H9 (cell line): ENCODE measurements around the gene MRPL2. TPM values are rescaled to one million over a fixed set of nuclear protein-coding genes. Genes with fewer than 3 reads are reported as not detected.

Experiments used
- DNase-seq: peaks from one replicate; pipeline ENCODE4 v3.0.0-alpha.2; 2017
- H2AFZ ChIP-seq: one replicate; pipeline ENCODE4 v1.6.1; 2013; ENCODE audit warnings: mild to moderate bottlenecking, low read length, control low read depth, moderate library complexity
- H2AK5ac ChIP-seq: 2 replicates; pipeline ENCODE4 v1.6.1; 2013; ENCODE audit warnings: low read length, control low read depth, mixed read lengths; ENCODE audit not compliant: insufficient read length
- H2BK120ac ChIP-seq: one replicate; pipeline ENCODE4 v1.6.1; 2013; ENCODE audit warnings: low read depth, mild to moderate bottlenecking, low read length, control low read depth, inconsistent platforms; ENCODE audit not compliant: poor library complexity, severe bottlenecking
- H2BK12ac ChIP-seq: 2 replicates; pipeline ENCODE4 v1.6.1; 2013; ENCODE audit warnings: low read length, control low read depth, mixed read lengths, low read depth; ENCODE audit not compliant: insufficient read length
- H2BK15ac ChIP-seq: 2 replicates; pipeline ENCODE4 v1.6.1; 2013; ENCODE audit warnings: low read depth, low read length, control low read depth
- H2BK20ac ChIP-seq: one replicate; pipeline ENCODE4 v1.6.1; 2013; ENCODE audit warnings: low read depth, mild to moderate bottlenecking, low read length, control low read depth, inconsistent platforms; ENCODE audit not compliant: poor library complexity, severe bottlenecking
- H2BK5ac ChIP-seq: 2 replicates; pipeline ENCODE4 v1.6.1; 2013; ENCODE audit warnings: low read length, control low read depth, mixed read lengths; ENCODE audit not compliant: insufficient read length
- H3K14ac ChIP-seq: 2 replicates; pipeline ENCODE4 v1.6.1; 2013; ENCODE audit warnings: low read length, control low read depth; ENCODE audit not compliant: insufficient read depth
- H3K18ac ChIP-seq: 2 replicates; pipeline ENCODE4 v1.6.1; 2013; ENCODE audit warnings: low read depth, mild to moderate bottlenecking, mixed read lengths, low read length, control low read depth; ENCODE audit not compliant: insufficient read length
- H3K23ac ChIP-seq: 2 replicates; pipeline ENCODE4 v1.6.1; 2013; ENCODE audit warnings: low read length, control low read depth, mixed read lengths, low read depth; ENCODE audit not compliant: insufficient read length
- H3K23me2 ChIP-seq: 2 replicates; pipeline ENCODE4 v1.6.1; 2013; ENCODE audit warnings: low read depth, mild to moderate bottlenecking, mixed read lengths, low read length, control low read depth; ENCODE audit not compliant: insufficient read length, poor library complexity, severe bottlenecking
- H3K27ac ChIP-seq: 2 replicates; pipeline ENCODE4 v1.5.1; 2013; ENCODE audit warnings: low read length, control low read depth, mixed read lengths, low read depth; ENCODE audit not compliant: insufficient read length
- H3K27me3 ChIP-seq: 2 replicates; pipeline ENCODE4 v1.6.1; 2013; ENCODE audit warnings: low read length, control low read depth, inconsistent platforms; ENCODE audit not compliant: insufficient read depth
- H3K4ac ChIP-seq: 2 replicates; pipeline ENCODE4 v1.6.1; 2013; ENCODE audit warnings: low read depth, mild to moderate bottlenecking, control low read depth, inconsistent platforms, low read length, moderate library complexity
- H3K4me1 ChIP-seq: 2 replicates; pipeline ENCODE4 v1.6.1; 2013; ENCODE audit warnings: low read length, control low read depth, inconsistent platforms; ENCODE audit not compliant: insufficient read depth
- H3K4me2 ChIP-seq: 2 replicates; pipeline ENCODE4 v1.6.1; 2013; ENCODE audit warnings: low read length, control low read depth, mixed read lengths; ENCODE audit not compliant: insufficient read length, insufficient read depth
- H3K56ac ChIP-seq: 2 replicates; pipeline ENCODE4 v1.6.1; 2013; ENCODE audit warnings: low read depth, mild to moderate bottlenecking, mixed read lengths, low read length, control low read depth; ENCODE audit not compliant: insufficient read length
- H3K79me1 ChIP-seq: 2 replicates; pipeline ENCODE4 v1.6.1; 2013; ENCODE audit warnings: low read depth, mild to moderate bottlenecking, moderate library complexity, low read length, control low read depth, inconsistent platforms; ENCODE audit not compliant: insufficient read depth, poor library complexity, severe bottlenecking
- H3K79me2 ChIP-seq: 2 replicates; pipeline ENCODE4 v1.6.1; 2013; ENCODE audit warnings: low read length, control low read depth, inconsistent platforms; ENCODE audit not compliant: insufficient read depth
- H3K9ac ChIP-seq: 2 replicates; pipeline ENCODE4 v1.6.1; 2013; ENCODE audit warnings: low read length, control low read depth, mixed read lengths; ENCODE audit not compliant: insufficient read length; ENCODE audit errors: extremely low read depth
- H3K9me3 ChIP-seq: one replicate; pipeline ENCODE4 v1.6.1; 2013; ENCODE audit warnings: low read depth, low read length, inconsistent platforms; ENCODE audit not compliant: control insufficient read depth
- H3T11ph ChIP-seq: one replicate; pipeline ENCODE4 v1.6.1; 2013; ENCODE audit warnings: mild to moderate bottlenecking, low read length, control low read depth, inconsistent platforms
- H4K20me1 ChIP-seq: one replicate; pipeline ENCODE4 v1.6.1; 2013; ENCODE audit not compliant: control insufficient read depth, insufficient read length, insufficient read depth
- H4K5ac ChIP-seq: 2 replicates; pipeline ENCODE4 v1.6.1; 2013; ENCODE audit warnings: low read depth, mild to moderate bottlenecking, mixed read lengths, low read length, control low read depth; ENCODE audit not compliant: insufficient read length
- H4K8ac ChIP-seq: replicated peaks from 2 replicates; pipeline ENCODE4 v1.6.1; 2013; ENCODE audit warnings: low read length, control low read depth, mixed read lengths, low read depth; ENCODE audit not compliant: insufficient read length
- H4K91ac ChIP-seq: 2 replicates; pipeline ENCODE4 v1.6.1; 2013; ENCODE audit warnings: low read depth, mild to moderate bottlenecking, moderate library complexity, mixed read lengths, low read length, control low read depth; ENCODE audit not compliant: insufficient read length
- H3K27ac Mint-ChIP-seq, 3 experiments: 2 replicates in 2 of 3; 3 replicates in 1 of 3; pipeline ENCODE4 v1.8.0; 2020 to 2021; ENCODE audit warnings: mixed read lengths in 3 of 3, mild to moderate bottlenecking in 1 of 3, moderate library complexity in 1 of 3
- H3K27me3 Mint-ChIP-seq: 2 replicates; pipeline ENCODE4 v1.8.0; 2021; ENCODE audit warnings: low read depth, mild to moderate bottlenecking, moderate library complexity, mixed read lengths
- H3K36me3 Mint-ChIP-seq, 3 experiments: 2 replicates in 2 of 3; 3 replicates in 1 of 3; pipeline ENCODE4 v1.8.0; 2020 to 2021; ENCODE audit warnings: low read depth in 3 of 3, mixed read lengths in 3 of 3; ENCODE audit not compliant: insufficient read depth in 1 of 3
- H3K4me1 Mint-ChIP-seq, 2 experiments: 2 replicates each; pipeline ENCODE4 v1.8.0; 2020; ENCODE audit warnings: mixed read lengths in 2 of 2
- H3K4me3 Mint-ChIP-seq, 2 experiments: 2 replicates in 1 of 2; 3 replicates in 1 of 2; pipeline ENCODE4 v1.8.0; 2020 to 2021; ENCODE audit warnings: mild to moderate bottlenecking in 2 of 2, mixed read lengths in 2 of 2, moderate library complexity in 1 of 2
- H3K9me3 Mint-ChIP-seq, 2 experiments: 2 replicates in 1 of 2; 3 replicates in 1 of 2; pipeline ENCODE4 v1.8.0; 2020; ENCODE audit warnings: mild to moderate bottlenecking in 2 of 2, mixed read lengths in 2 of 2, moderate library complexity in 1 of 2
- WGBS: extraction: QIAGEN DNeasy Blood & Tissue Kit; methylation state at CpG from one replicate; pipeline ENCODE4 v1.1.7; 2013; ENCODE audit warnings: missing lambda C conversion rate, low lambda C conversion rate, mixed read lengths; ENCODE audit not compliant: insufficient read length; ENCODE audit errors: extremely low coverage; 5-methylcytosine and 5-hydroxymethylcytosine counted together
- total RNA-seq: library from RNA; stranded (reverse); gene quantifications from 2 replicates; pipeline ENCODE4 v1.2.1, GENCODE V29; 2021
- TF ChIP-seq, protein P1 (sequence below): fragments of 200-600 bp; sonication (generic); conservative IDR thresholded peaks from 3 replicates; pipeline ENCODE4 v1.8.0; 2021; ENCODE audit warnings: antibody characterized with exemption, mild to moderate bottlenecking

Gene MRPL2
- total RNA-seq, 1 experiment from 2014 or later, result 74.4 TPM

DNA sequence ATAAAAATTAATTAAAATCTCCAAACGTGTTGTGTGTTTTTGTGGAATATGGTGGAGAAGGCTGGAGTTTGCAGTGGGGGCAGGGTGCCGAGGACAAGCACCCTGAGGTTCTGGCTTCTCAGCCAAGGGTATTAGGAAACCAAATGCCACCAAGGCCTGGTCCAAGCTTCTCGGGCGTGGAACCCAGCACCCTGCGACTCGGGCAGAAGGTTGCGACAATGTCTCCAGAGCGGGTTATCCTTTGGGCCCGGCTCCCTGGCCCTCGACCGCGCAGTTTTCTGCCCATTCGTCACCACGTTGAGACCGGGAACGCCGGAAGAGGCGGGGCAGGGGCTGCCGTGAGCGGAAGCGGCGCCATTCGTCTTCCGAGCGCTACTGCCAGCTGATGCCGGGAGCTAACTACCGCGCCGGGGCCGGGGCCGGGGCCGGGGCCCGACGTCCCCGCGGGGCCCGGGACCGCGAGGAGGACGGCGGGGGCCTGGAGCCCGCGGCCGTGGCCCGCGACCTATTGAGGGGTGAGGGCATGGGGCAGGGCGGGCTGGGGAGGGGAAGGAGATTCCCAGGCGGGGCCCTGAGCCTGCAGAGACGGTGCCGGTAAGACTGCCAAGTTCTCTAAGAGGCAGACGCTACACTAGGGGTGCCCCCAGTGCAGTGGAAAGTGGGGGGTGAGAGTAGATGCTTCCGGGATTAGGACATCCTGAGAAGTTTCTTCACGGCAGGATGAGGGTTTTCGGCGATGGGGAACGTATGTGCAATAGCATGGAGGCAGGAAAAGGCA lies 37.8 kb downstream of the MRPL2 start, which contains the start of gene RRP36:
RRP36 (plus strand) TSS at position 354 of the 778 bp plus-strand sequence; CDS start at position 386, 32 bp downstream.
- Histone ChIP-seq H3K23me2 (peaks cover 7% of the 10 kb centered on the region), H3K18ac (no peak within 1 kb of the TSS), H4K5ac (no peak within 1 kb of the TSS), H4K91ac (no peak within 1 kb of the TSS), H2BK15ac (no peak within 1 kb of the TSS), H3K14ac (peak within 1 kb of the TSS; percentile 85), H3K9ac (peak within 1 kb of the TSS; percentile 90), H2AFZ (no peak within 1 kb of the TSS), H4K20me1 (no peaks in the 10 kb centered on the region), H3K4ac (no peak within 1 kb of the TSS; the same call in 1 of the 2 replicates), H2BK120ac (no peak within 1 kb of the TSS), H3K56ac (no peak within 1 kb of the TSS), H3K27ac (peak within 1 kb of the TSS; percentile 8), H3K4me2 (peak within 1 kb of the TSS; percentile 77), H2BK12ac (no peak within 1 kb of the TSS), H4K8ac (no peak within 1 kb of the TSS), H2AK5ac (no peak within 1 kb of the TSS), H3K4me1 (no peaks in the 10 kb centered on the region), H2BK20ac (no peak within 1 kb of the TSS), H3K27me3 (no peaks in the 10 kb centered on the region), H3K23ac (no peak within 1 kb of the TSS), H3K79me1 (peaks cover 7% of the 10 kb centered on the region), H3T11ph (no peak within 1 kb of the TSS), H3K9me3 (no peaks in the 10 kb centered on the region), H3K79me2 (0 out of 2 replicates have a peak, but pooled peaks cover 2% of the 10 kb centered on the region), H2BK5ac (peak within 1 kb of the TSS; percentile 24)
- Mint-ChIP-seq H3K36me3 (peaks cover 33 to 62% (median 59%) of the 10 kb centered on the region in 3 experiments), H3K4me1 (peaks cover 4 to 14% of the 10 kb centered on the region in 2 experiments; a peak in 3 of 4 replicates), H3K9me3 (no peaks in the 10 kb centered on the region), H3K27ac (peak within 1 kb of the TSS; percentile 95 to 99 (median 98)), H3K4me3 (peak within 1 kb of the TSS; percentile 98 to 99), H3K27me3 (no peaks in the 10 kb centered on the region)
- TF ChIP-seq, protein P1, sequence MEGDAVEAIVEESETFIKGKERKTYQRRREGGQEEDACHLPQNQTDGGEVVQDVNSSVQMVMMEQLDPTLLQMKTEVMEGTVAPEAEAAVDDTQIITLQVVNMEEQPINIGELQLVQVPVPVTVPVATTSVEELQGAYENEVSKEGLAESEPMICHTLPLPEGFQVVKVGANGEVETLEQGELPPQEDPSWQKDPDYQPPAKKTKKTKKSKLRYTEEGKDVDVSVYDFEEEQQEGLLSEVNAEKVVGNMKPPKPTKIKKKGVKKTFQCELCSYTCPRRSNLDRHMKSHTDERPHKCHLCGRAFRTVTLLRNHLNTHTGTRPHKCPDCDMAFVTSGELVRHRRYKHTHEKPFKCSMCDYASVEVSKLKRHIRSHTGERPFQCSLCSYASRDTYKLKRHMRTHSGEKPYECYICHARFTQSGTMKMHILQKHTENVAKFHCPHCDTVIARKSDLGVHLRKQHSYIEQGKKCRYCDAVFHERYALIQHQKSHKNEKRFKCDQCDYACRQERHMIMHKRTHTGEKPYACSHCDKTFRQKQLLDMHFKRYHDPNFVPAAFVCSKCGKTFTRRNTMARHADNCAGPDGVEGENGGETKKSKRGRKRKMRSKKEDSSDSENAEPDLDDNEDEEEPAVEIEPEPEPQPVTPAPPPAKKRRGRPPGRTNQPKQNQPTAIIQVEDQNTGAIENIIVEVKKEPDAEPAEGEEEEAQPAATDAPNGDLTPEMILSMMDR, result no peak
- peak; percentile 82 for DNase-seq
- WGBS, result no CpG with 5 or more reads among the region's 56 CpGs
